GM21528 (cell line): Measurements from ENCODE around the gene NTN1.
A peak's percentile ranks its signal among the peaks of the same experiment; 100 is the strongest.

Experiments
- ATAC-seq: cut with Tn5 transposase; IDR thresholded peaks from one replicate; pipeline ENCODE4 v1.9.1; 2021; ENCODE audit warnings: mild to moderate bottlenecking, moderate library complexity; ENCODE audit not compliant: unreplicated experiment, low FRiP score

NTN1 gene

GRCh38 chr17:9183306-9183705 lies 162.0 kb downstream of the NTN1 start:
- no peak for ATAC-seq

- ATAC-seq = no peak
These were observed 163.8 kb downstream of the NTN1 start for GRCh38 chr17:9185142-9185541.

GRCh38 chr17:9185688-9186284 lies 164.5 kb downstream of the NTN1 start:
- no peak for ATAC-seq

- no peak for ATAC-seq
These were observed 166.5 kb downstream of the NTN1 start for GRCh38 chr17:9187828-9188227.

- no peak for ATAC-seq
These were observed 167.1 kb downstream of the NTN1 start for GRCh38 chr17:9188367-9188766.

- ATAC-seq = no peak
These were observed 168.6 kb downstream of the NTN1 start for GRCh38 chr17:9189870-9190269.

- no peak for ATAC-seq
These were observed 170.7 kb downstream of the NTN1 start for GRCh38 chr17:9192010-9192409.

GRCh38 chr17:9195411-9195810 lies 174.1 kb downstream of the NTN1 start:
- ATAC-seq = no peak

GRCh38 chr17:9195961-9196670 lies 174.8 kb downstream of the NTN1 start:
- ATAC-seq = no peak

- no peak for ATAC-seq
These were observed 178.6 kb downstream of the NTN1 start for GRCh38 chr17:9199571-9200551.

- ATAC-seq = peak; percentile 73
These were observed 179.5 kb downstream of the NTN1 start for GRCh38 chr17:9200699-9201359.

- no peak for ATAC-seq
These were observed 181.2 kb downstream of the NTN1 start for GRCh38 chr17:9202532-9202931.

- no peak for ATAC-seq
These were observed 182.6 kb downstream of the NTN1 start for GRCh38 chr17:9203771-9204425.

GRCh38 chr17:9204637-9205329 lies 183.5 kb downstream of the NTN1 start:
- no peak for ATAC-seq

GRCh38 chr17:9205520-9206409 lies 184.5 kb downstream of the NTN1 start:
- no peak for ATAC-seq

- no peak for ATAC-seq
These were observed 185.0 kb downstream of the NTN1 start for GRCh38 chr17:9206410-9206703.

GRCh38 chr17:9206741-9207332 lies 185.5 kb downstream of the NTN1 start:
- ATAC-seq = no peak

GRCh38 chr17:9208381-9209105 lies 187.2 kb downstream of the NTN1 start:
- no peak for ATAC-seq
